ENCODE results near the gene TMEM253. TPM values are rescaled to one million over a fixed set of nuclear protein-coding genes. Genes with fewer than 3 reads are reported as not detected.

Gene TMEM253
- total RNA-seq, 1 experiment from 2014 or later, result 0.98 TPM

DNA sequence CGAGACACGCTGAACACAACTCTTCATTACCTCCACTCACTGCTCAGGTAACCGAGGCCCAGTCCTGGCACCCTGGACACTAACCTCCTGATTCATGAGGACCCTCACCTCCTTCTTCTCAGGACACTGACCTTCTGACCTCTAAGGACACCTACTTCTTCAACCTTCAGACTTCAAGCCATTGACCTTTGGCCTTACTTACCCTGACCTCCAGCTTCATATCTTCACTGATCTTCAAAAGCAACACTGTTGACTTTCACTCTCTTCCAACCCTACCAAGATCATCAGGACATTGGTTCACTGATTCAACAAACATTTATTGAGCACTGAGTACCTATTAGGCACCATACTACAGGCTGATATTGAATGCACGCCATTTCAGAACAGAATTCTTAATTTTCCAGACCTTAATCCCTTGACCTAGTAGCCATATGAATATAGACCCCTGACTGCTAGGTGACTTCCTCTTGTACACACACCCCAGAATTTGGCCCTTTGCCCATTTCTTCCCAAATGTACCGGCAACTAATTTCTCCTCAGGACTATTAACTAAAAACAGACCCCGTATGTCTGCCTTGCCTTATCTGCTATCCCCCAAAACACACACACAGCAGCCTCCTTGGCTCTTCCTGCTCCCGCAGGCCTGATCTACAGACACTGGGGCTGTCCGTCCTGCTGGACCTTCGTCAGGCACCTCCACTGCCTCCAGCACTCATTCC lies 25.0 kb upstream of the TMEM253 start:
- intact Hi-C loops (cut with micrococcal nuclease; ENCODE audit: unreplicated experiment), result no loop called here
- H3K27ac Mint-ChIP-seq (ENCODE audit: unreplicated experiment), result no peak overlapping the region
- TF ChIP-seq, protein P1, sequence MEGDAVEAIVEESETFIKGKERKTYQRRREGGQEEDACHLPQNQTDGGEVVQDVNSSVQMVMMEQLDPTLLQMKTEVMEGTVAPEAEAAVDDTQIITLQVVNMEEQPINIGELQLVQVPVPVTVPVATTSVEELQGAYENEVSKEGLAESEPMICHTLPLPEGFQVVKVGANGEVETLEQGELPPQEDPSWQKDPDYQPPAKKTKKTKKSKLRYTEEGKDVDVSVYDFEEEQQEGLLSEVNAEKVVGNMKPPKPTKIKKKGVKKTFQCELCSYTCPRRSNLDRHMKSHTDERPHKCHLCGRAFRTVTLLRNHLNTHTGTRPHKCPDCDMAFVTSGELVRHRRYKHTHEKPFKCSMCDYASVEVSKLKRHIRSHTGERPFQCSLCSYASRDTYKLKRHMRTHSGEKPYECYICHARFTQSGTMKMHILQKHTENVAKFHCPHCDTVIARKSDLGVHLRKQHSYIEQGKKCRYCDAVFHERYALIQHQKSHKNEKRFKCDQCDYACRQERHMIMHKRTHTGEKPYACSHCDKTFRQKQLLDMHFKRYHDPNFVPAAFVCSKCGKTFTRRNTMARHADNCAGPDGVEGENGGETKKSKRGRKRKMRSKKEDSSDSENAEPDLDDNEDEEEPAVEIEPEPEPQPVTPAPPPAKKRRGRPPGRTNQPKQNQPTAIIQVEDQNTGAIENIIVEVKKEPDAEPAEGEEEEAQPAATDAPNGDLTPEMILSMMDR (IDR thresholded peaks at IDR 0.05; ENCODE audit: insufficient read depth in 1 of 2, low read depth in 1 of 2, low read length in 1 of 2, severe bottlenecking in 1 of 2, unreplicated experiment in 1 of 2), result no peak
- H3K4me3 Mint-ChIP-seq (ENCODE audit: unreplicated experiment), result no peak overlapping the region
- no peaks in the 10 kb centered on the region for H3K9me3 ChIP-seq
- no peaks in the 10 kb centered on the region; the same call in 1 of the 2 replicates for H3K36me3 ChIP-seq (ENCODE audit: control insufficient read depth, insufficient read depth, low read length)
- no peak overlapping the region for H3K4me3 ChIP-seq (ENCODE audit: low read depth, low read length)
- no peaks in the 10 kb centered on the region for H3K27me3 ChIP-seq (replicated peaks; ENCODE audit: control insufficient read depth, insufficient read depth, low read length)
- ChIA-PET POLR2A (no interaction called here), CTCF (no interaction called here)
- H3K4me1 Mint-ChIP-seq (ENCODE audit: low read depth, unreplicated experiment), result no peaks in the 10 kb centered on the region
- no peaks in the 10 kb centered on the region for H3K27me3 Mint-ChIP-seq (ENCODE audit: insufficient read depth, unreplicated experiment)
- no peak for DNase-seq
- H3K4me1 ChIP-seq, result peaks cover 2% of the 10 kb centered on the region
- H3K9me3 Mint-ChIP-seq (ENCODE audit: unreplicated experiment), result no peaks in the 10 kb centered on the region
- BruUV-seq (replicated peaks), result no TSS peak
- H3K36me3 Mint-ChIP-seq (ENCODE audit: insufficient read depth, unreplicated experiment), result no peaks in the 10 kb centered on the region

DNA sequence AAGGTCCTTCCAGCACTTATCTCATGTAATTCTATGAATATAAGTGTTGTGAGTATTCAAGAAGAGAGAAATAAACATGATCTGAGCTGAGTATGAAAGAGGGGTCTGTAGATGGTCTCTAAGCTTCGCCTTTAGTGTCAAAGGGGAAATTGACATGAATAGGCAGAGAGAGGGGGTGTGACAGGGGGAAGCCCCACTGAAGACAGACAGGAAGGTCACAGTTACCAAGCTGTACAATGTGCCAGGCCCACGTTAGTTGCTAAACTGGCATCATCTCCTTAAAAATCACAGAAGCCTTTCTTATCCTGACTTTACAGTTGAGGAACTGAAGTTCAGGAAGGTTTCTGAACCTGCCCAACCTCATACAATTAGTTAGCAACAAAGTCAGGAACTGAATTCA lies 23.2 kb upstream of the TMEM253 start:
- Mint-ChIP-seq H3K36me3 (ENCODE audit: insufficient read depth, unreplicated experiment) (no peaks in the 10 kb centered on the region), H3K4me1 (ENCODE audit: low read depth, unreplicated experiment) (no peaks in the 10 kb centered on the region), H3K9me3 (ENCODE audit: unreplicated experiment) (no peaks in the 10 kb centered on the region), H3K27ac (ENCODE audit: unreplicated experiment) (no peak overlapping the region), H3K27me3 (ENCODE audit: insufficient read depth, unreplicated experiment) (no peaks in the 10 kb centered on the region), H3K4me3 (ENCODE audit: unreplicated experiment) (no peak overlapping the region)
- no peaks in the 10 kb centered on the region; the same call in 1 of the 2 replicates for H3K36me3 ChIP-seq (ENCODE audit: control insufficient read depth, insufficient read depth, low read length)
- no peak for DNase-seq
- H3K9me3 ChIP-seq, result no peaks in the 10 kb centered on the region
- H3K27me3 ChIP-seq (replicated peaks; ENCODE audit: control insufficient read depth, insufficient read depth, low read length), result no peaks in the 10 kb centered on the region
- TF ChIP-seq, protein P1 (IDR thresholded peaks at IDR 0.05; ENCODE audit: insufficient read depth in 1 of 2, low read depth in 1 of 2, low read length in 1 of 2, severe bottlenecking in 1 of 2, unreplicated experiment in 1 of 2), result no peak
- H3K4me1 ChIP-seq, result no peaks in the 10 kb centered on the region
- no peak overlapping the region for H3K4me3 ChIP-seq (ENCODE audit: low read depth, low read length)
- intact Hi-C loops (cut with micrococcal nuclease; ENCODE audit: unreplicated experiment), result no loop called here
- CTCF ChIA-PET, result no interaction called here
- no TSS peak for BruUV-seq (replicated peaks)
- POLR2A ChIA-PET, result no interaction called here

DNA sequence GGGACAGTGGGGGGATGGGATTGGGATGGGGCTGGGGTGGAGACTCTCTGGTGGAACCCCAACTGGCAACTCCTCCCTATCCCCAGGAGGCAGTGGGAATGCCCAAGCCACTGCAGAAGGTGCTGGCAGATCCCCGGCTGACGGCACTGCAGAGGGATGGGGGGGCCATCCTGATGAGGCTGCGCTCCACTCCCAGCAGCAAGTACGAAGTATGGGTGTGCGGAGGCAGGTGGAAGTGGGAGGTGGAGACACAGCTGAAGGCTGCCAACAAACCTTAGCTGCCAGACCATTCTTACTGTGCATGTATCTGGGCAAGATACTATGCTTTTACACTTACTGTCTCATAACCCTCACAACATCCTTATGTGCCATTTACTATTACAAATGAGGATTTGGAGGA lies 22.6 kb upstream of the TMEM253 start:
- TF ChIP-seq, protein P1 (IDR thresholded peaks at IDR 0.05; ENCODE audit: insufficient read depth in 1 of 2, low read depth in 1 of 2, low read length in 1 of 2, severe bottlenecking in 1 of 2, unreplicated experiment in 1 of 2), result no peak
- H3K9me3 ChIP-seq, result no peaks in the 10 kb centered on the region
- Mint-ChIP-seq H3K36me3 (ENCODE audit: insufficient read depth, unreplicated experiment) (no peaks in the 10 kb centered on the region), H3K4me3 (ENCODE audit: unreplicated experiment) (no peak overlapping the region), H3K27me3 (ENCODE audit: insufficient read depth, unreplicated experiment) (no peaks in the 10 kb centered on the region), H3K9me3 (ENCODE audit: unreplicated experiment) (no peaks in the 10 kb centered on the region), H3K27ac (ENCODE audit: unreplicated experiment) (no peak overlapping the region), H3K4me1 (ENCODE audit: low read depth, unreplicated experiment) (no peaks in the 10 kb centered on the region)
- BruUV-seq (replicated peaks), result no TSS peak
- H3K27me3 ChIP-seq (replicated peaks; ENCODE audit: control insufficient read depth, insufficient read depth, low read length), result no peaks in the 10 kb centered on the region
- no peak overlapping the region for H3K4me3 ChIP-seq (ENCODE audit: low read depth, low read length)
- H3K4me1 ChIP-seq, result no peaks in the 10 kb centered on the region
- no peak for DNase-seq
- H3K36me3 ChIP-seq (ENCODE audit: control insufficient read depth, insufficient read depth, low read length), result no peaks in the 10 kb centered on the region; the same call in 1 of the 2 replicates
- ChIA-PET POLR2A (no interaction called here), CTCF (no interaction called here)
- intact Hi-C loops (cut with micrococcal nuclease; ENCODE audit: unreplicated experiment), result no loop called here
